Activated naive CD4-positive, alpha-beta T cell treated with anti-CD3 and anti-CD28 coated beads for 36 hours (primary cell): ENCODE data around the gene PKNOX2. TPM values are rescaled to one million over a fixed set of nuclear protein-coding genes. Genes with fewer than 3 reads are reported as not detected.

Experiments
- CTCF ChIA-PET: fragments of 350-600 bp; sonication (Branson Sonifier 250); formaldehyde crosslinking; loops from one replicate; lab custom pipeline; 2021; ENCODE audit warnings: antibody characterized with exemption; lab: Charles Lee
- DNase-seq: peaks from one replicate; pipeline ENCODE4 v3.0.0-alpha.2; 2020
- H3K27ac Mint-ChIP-seq: one replicate; pipeline ENCODE4 v1.8.0; 2021; ENCODE audit warnings: mild to moderate bottlenecking, mixed read lengths
- H3K27me3 Mint-ChIP-seq: one replicate; pipeline ENCODE4 v1.8.0; 2021; ENCODE audit warnings: low read depth, mixed read lengths
- H3K36me3 Mint-ChIP-seq: one replicate; pipeline ENCODE4 v1.8.0; 2021; ENCODE audit warnings: low read depth, mixed read lengths
- H3K4me1 Mint-ChIP-seq: one replicate; pipeline ENCODE4 v1.8.0; 2021; ENCODE audit warnings: low read depth, mixed read lengths
- H3K4me3 Mint-ChIP-seq: one replicate; pipeline ENCODE4 v1.8.0; 2021; ENCODE audit warnings: mild to moderate bottlenecking, moderate library complexity, mixed read lengths
- H3K9me3 Mint-ChIP-seq: one replicate; pipeline ENCODE4 v1.8.0; 2021; ENCODE audit warnings: mixed read lengths
- intact Hi-C: fragments of 100-400 bp; cut with micrococcal nuclease; formaldehyde crosslinking; loops from one replicate; pipeline ENCODE4 v1.15.1; 2023
- total RNA-seq, 2 experiments: library from RNA; stranded (reverse); gene quantifications; one replicate each; pipeline ENCODE4 v1.2.3, GENCODE V29; 2021

The PKNOX2 gene
- total RNA-seq, 2 experiments from 2014 or later = not detected

DNA sequence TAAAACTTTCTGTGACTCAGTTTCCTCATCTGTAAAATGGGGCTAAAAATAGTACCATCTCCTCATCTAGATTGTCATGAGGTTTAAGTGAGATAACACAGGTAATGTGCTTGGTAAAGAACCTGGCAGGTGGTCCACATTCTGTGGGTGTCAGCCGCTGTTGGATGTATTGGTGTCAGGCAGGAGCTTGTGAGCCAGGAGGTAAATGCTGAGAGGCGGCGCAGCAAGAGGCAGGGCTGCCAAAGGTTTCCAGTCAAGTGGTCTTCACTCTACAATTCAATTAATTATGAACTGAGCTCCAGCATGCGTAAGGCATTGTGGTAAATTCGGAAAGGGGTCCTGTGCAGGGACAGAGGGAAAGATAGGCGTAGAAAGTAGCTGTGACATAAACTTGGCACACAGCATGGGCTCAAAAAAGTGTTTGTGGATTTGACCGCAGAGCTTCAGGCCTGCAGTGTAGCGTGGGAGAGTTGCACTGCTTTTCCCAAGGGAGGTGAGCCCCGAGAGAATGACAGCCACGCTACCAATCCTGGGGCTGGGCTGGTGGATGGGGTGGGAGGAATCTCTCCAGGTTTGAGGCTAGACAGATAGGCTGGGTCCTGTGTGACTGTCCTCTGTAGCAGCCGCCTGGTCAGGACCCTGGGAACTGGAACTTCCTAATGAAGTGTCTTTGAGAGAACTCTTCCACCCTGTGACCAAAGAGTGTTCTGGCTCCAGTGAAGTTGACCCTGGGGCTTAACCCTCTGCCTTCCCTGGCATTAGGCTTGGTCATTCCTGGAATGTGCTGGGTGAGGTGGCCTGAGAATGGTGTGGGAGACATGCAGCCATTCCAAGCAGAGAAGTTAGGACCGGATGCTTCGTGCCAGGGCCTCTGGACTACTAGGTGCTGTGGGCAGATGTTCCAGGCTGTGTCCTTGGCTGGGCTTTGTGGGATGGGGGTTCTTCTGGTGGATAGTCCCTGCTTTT, 209.2 kb downstream of the PKNOX2 start:
- H3K4me3 Mint-ChIP-seq = no peak overlapping the region
- no peaks in the 10 kb centered on the region for H3K9me3 Mint-ChIP-seq
- H3K27me3 Mint-ChIP-seq = peaks cover 31% of the 10 kb centered on the region
- H3K36me3 Mint-ChIP-seq = no peaks in the 10 kb centered on the region
- H3K27ac Mint-ChIP-seq = no peak overlapping the region
- no peaks in the 10 kb centered on the region for H3K4me1 Mint-ChIP-seq
- intact Hi-C loops = no loop called here
- DNase-seq = no peak
- CTCF ChIA-PET = interaction anchor here (1.6 kb wide), 1 partner anchor 31 kb away, joined by 3 read pairs; no protein-coding TSS in a partner anchor

DNA sequence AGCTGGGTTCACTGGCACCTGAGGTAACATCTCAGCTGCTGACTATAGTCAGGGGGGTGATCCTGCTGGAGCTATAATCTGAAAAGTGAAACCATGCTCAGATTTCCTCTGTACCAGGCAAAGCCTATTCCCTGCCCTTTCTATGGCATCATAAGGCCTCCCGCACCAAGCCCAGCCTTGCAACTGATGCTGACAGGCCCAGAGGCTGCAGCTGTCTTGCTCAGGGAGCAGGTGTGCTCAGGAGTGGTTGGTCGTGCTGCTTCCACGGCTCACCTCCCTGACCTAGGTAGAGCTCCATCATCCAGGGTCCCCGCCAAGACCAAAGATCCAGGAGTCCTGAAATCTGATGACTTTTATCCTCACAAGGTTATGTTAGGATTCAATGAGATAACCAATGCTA, 209.8 kb downstream of the PKNOX2 start:
- no peak overlapping the region for H3K4me3 Mint-ChIP-seq
- intact Hi-C loops = no loop called here
- H3K27me3 Mint-ChIP-seq = peaks cover 30% of the 10 kb centered on the region
- CTCF ChIA-PET = no interaction called here
- H3K4me1 Mint-ChIP-seq = no peaks in the 10 kb centered on the region
- no peak for DNase-seq
- H3K36me3 Mint-ChIP-seq = no peaks in the 10 kb centered on the region
- no peak overlapping the region for H3K27ac Mint-ChIP-seq
- no peaks in the 10 kb centered on the region for H3K9me3 Mint-ChIP-seq

DNA sequence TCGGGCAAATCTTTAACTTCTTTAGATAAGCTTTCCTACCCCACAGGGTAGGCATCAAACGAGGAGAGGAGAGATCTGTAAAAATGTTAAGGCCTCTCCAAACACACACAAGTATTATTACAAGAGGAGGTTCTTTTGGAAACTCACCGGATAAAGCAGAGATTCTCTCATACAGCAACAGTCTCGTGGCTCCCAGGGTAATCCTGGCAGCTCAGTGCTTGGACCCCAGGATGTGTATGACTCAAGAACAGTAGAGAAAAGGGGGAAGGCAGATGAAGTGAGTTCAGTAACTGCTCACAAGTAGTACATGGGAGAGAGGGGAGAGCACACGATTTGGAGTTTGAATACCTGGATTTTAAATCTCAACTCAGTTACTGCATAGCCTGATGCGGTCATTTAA, 210.6 kb downstream of the PKNOX2 start:
- H3K27me3 Mint-ChIP-seq = peaks cover 33% of the 10 kb centered on the region

DNA sequence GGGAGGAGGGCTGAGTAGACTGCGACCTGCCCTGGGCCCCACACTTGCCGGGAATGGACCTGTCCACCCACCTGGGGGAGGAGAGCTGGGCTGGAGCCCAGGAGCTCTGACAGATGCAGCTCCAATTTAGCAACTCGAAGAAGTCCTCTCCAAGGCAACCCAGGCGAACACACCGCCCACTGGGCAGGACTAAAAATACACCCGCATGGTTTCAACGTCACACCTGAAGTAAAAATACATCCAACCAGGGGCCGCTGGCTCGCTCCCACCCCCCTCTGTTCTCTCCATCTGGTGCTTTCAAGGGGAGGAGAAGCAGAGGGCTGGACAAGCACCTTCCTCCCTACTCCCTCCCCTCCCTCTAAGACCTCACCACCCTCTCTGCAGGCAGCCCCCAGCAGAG, 211.6 kb downstream of the PKNOX2 start:
- Mint-ChIP-seq H3K27ac (no peak overlapping the region), H3K4me3 (no peak overlapping the region), H3K36me3 (no peaks in the 10 kb centered on the region), H3K27me3 (peaks cover 28% of the 10 kb centered on the region), H3K4me1 (no peaks in the 10 kb centered on the region), H3K9me3 (no peaks in the 10 kb centered on the region)
- intact Hi-C loops = no loop called here
- DNase-seq = no peak
- CTCF ChIA-PET = no interaction called here

More for the DNA sequence above, 210.6 kb downstream of the PKNOX2 start:
- Mint-ChIP-seq H3K4me3 (no peak overlapping the region), H3K27ac (no peak overlapping the region), H3K4me1 (no peaks in the 10 kb centered on the region), H3K9me3 (no peaks in the 10 kb centered on the region), H3K36me3 (no peaks in the 10 kb centered on the region)
- no peak for DNase-seq
- intact Hi-C loops = no loop called here
- CTCF ChIA-PET = no interaction called here

DNA sequence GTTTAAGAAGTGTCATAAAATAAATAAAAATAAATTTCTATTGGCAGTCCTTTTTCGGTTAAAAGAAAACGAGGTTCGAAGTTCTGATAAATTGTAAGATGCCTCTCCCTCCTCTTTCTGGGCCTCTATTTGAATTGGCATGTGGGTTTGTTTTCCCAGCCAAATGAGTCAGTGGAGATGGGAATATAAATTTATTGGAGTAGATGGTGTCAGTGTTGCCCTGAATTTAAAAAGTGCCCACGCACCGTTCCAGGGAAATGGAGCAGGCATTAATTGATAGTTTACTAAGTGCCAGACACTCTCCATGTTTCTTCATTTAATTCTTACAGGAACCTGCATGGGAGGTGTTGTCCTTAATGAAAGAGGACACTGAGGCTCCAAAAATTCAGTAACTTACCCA, 212.3 kb downstream of the PKNOX2 start:
- no peaks in the 10 kb centered on the region for H3K9me3 Mint-ChIP-seq
- no peaks in the 10 kb centered on the region for H3K4me1 Mint-ChIP-seq
- H3K27ac Mint-ChIP-seq = no peak overlapping the region
- intact Hi-C loops = no loop called here
- H3K36me3 Mint-ChIP-seq = no peaks in the 10 kb centered on the region
- CTCF ChIA-PET = no interaction called here
- H3K27me3 Mint-ChIP-seq = peaks cover 28% of the 10 kb centered on the region
- H3K4me3 Mint-ChIP-seq = no peak overlapping the region
- DNase-seq = no peak

DNA sequence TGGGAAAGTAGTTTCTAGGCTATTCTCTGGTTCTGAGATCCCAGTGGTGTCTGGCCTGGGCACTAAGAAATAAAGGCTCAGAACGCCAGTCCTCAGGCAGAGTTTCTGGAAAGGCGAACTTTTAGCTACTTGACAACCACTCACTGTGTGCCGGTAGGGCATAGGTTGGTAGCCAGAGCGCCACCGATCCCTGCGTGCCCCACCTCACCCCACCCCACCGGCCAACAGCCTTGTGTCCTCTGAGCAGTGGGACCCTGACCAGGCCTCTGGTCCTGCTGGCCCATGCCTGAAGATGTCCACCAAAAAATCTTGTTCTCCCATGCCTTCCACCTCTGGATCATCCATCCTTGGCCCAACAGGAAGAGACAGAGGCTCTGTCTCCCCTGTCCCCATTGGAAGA, 213.5 kb downstream of the PKNOX2 start:
- no peak overlapping the region for H3K27ac Mint-ChIP-seq
- no peaks in the 10 kb centered on the region for H3K4me1 Mint-ChIP-seq
- CTCF ChIA-PET = no interaction called here
- peaks cover 27% of the 10 kb centered on the region for H3K27me3 Mint-ChIP-seq
- H3K36me3 Mint-ChIP-seq = no peaks in the 10 kb centered on the region
- no peaks in the 10 kb centered on the region for H3K9me3 Mint-ChIP-seq
- no peak overlapping the region for H3K4me3 Mint-ChIP-seq
- intact Hi-C loops = no loop called here
- DNase-seq = no peak

DNA sequence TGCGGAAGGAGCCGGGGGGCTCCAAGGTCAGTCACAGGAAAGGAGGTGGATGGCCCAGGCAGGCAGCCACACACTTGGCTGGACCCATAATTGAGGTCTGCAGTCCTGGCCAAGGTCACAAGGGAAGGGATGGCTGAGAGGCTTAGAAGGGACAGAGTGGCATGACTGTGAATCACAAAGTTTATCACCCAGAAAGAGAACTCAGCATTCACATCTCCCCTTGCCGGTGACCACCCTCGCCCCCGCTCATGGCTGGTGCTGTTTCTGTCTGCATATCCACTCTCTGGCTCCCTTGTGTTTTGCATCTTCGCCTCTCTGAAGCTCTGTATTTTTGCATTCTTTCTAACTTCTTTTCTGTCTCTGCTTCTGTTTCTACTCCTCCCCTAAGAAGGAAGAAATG, 214.0 kb downstream of the PKNOX2 start:
- Mint-ChIP-seq H3K27me3 (peaks cover 25% of the 10 kb centered on the region), H3K9me3 (no peaks in the 10 kb centered on the region), H3K27ac (no peak overlapping the region), H3K4me1 (no peaks in the 10 kb centered on the region), H3K36me3 (no peaks in the 10 kb centered on the region), H3K4me3 (no peak overlapping the region)
- CTCF ChIA-PET = no interaction called here
- intact Hi-C loops = no loop called here
- DNase-seq = no peak

DNA sequence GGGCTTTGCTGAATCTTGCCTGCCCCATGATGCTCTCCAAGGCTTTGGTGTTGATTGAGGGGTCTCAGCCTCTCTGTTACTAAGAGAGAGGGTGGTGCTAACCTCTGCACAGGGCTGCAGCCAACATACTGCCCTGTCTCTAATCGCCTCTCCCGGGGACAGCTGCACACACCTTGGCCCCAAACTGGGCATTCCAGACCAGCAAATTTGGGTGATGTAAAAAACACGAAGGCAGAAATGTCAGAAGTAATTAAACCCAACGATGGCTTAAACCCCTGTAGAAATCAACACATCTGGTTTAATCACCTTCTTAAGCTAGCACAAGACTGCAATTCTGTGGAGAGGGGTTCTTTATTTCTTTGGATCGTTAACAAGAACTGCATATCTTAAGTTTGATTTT, 215.0 kb downstream of the PKNOX2 start:
- Mint-ChIP-seq H3K4me3 (no peak overlapping the region), H3K27ac (no peak overlapping the region), H3K9me3 (no peaks in the 10 kb centered on the region), H3K4me1 (no peaks in the 10 kb centered on the region), H3K36me3 (no peaks in the 10 kb centered on the region), H3K27me3 (peaks cover 22% of the 10 kb centered on the region)
- DNase-seq = no peak
- CTCF ChIA-PET = interaction anchor here (0.9 kb wide), 1 partner anchor 23 kb away, joined by 3 read pairs; no protein-coding TSS in a partner anchor
- intact Hi-C loops = no loop called here

DNA sequence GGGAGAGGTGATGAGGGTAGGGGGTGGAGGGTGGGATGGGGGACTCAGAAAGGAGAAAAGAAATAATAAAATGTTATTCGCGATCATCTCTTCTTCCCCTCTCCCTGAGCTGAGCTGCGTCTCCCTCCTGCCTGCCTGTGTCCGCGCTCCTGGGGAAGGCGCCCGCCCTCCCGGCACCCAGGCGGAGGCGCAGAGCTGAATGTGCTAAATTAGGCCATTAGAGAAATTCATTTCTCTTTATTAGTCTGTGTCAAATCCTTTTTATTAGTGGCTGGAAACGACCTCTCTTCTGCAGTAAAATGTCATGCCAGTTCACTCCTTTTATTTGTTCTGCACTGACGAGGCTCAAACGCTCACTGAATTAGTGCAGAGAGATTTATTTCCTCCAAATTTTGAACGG, 215.4 kb downstream of the PKNOX2 start:
- CTCF ChIA-PET = interaction anchor here (0.9 kb wide), 1 partner anchor 22 kb away, joined by 3 read pairs; no protein-coding TSS in a partner anchor
- peaks cover 22% of the 10 kb centered on the region for H3K27me3 Mint-ChIP-seq

DNA sequence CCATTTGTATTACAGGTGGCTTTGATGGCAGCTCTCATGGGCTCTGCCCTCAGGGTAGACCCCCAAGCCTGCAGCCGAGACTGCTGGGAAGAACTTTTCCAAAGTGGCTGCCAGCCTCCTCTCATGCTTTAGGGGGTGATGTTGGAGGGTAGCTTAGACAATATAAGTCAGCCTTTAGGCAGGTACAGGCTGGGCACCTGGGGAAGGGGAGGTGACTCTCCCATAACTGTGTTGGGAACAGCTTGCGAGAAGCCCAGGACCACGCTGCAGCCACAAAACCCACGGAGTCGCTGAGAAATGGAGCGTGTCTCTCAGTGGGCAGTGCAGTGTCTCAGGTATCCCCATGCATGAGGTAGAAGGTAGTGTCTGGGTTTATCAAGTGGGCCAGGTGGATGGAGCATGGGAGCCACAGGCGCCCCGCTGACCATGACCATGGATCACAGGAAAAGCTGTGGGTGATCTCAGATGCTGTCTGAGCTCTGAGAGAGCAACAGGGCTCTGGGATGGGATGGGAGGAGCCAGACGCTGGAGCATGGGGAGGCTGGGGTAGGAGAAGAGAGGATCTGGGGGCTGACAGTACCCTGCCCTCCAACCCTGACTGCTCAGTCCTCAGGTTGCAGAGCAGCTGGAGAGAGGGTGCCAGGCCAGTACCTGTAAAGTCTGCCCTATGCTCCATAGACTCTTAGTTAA, 216.3 kb downstream of the PKNOX2 start:
- H3K4me1 Mint-ChIP-seq = no peaks in the 10 kb centered on the region
- no peak overlapping the region for H3K4me3 Mint-ChIP-seq
- CTCF ChIA-PET = no interaction called here

More for the DNA sequence above, 215.4 kb downstream of the PKNOX2 start:
- Mint-ChIP-seq H3K4me1 (no peaks in the 10 kb centered on the region), H3K27ac (no peak overlapping the region), H3K36me3 (no peaks in the 10 kb centered on the region), H3K4me3 (no peak overlapping the region), H3K9me3 (no peaks in the 10 kb centered on the region)
- intact Hi-C loops = no loop called here
- no peak for DNase-seq

DNA sequence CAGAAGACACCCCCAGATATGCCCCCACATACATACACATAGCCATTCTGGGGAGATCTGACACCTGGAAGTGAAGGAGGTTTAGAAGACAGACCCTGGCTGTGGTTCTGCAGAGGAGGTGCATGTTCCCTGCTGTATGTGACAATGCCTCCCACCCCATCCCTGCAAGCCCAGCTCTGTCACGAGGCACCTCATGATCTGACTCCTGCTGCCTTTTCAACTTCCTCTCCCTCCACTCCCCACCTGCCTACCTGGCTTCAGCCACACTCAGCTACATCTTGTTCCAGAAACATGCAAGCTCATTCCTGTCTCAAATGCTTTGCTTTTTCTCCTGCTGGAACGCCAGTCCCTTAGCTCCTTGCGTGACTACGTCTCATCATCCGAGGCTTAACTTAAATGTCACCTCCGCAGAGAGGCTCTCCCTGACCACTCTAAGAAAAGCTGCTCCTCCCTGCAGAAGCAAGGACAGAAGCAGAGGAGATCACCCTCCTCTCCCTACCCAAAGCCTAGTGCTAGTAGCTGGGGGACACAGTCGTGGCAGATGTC, 217.0 kb downstream of the PKNOX2 start:
- Mint-ChIP-seq H3K27me3 (peaks cover 22% of the 10 kb centered on the region), H3K4me1 (no peaks in the 10 kb centered on the region), H3K27ac (no peak overlapping the region), H3K4me3 (no peak overlapping the region), H3K9me3 (no peaks in the 10 kb centered on the region), H3K36me3 (no peaks in the 10 kb centered on the region)
- no peak for DNase-seq
- intact Hi-C loops = no loop called here
- CTCF ChIA-PET = no interaction called here

More for the DNA sequence above, 216.3 kb downstream of the PKNOX2 start:
- H3K9me3 Mint-ChIP-seq = no peaks in the 10 kb centered on the region
- intact Hi-C loops = no loop called here
- no peak for DNase-seq
- no peak overlapping the region for H3K27ac Mint-ChIP-seq
- H3K27me3 Mint-ChIP-seq = peaks cover 22% of the 10 kb centered on the region
- no peaks in the 10 kb centered on the region for H3K36me3 Mint-ChIP-seq

DNA sequence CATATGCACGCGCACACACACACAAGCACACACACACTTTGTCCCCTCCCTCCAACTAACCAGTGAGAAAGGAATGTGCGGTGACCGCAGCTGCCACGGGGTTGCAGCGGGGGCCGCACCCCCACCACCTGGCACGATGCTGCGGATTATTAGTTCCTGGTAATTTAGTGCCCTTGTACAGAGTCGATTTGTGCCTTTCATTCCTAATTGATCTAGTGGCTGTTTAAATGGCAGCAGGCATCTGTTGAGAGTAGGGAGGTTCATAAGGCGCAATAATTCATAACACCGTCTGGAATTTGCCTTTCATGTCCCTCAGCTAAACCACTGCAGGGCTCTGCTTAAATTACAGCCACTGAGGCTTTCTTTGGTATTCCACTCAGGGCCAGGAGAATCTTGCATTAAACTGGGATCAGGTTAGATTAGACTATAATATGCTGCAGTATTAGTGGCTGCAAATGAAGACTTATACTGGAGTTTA, 217.8 kb downstream of the PKNOX2 start:
- H3K27me3 Mint-ChIP-seq = peaks cover 18% of the 10 kb centered on the region
- intact Hi-C loops = no loop called here
- CTCF ChIA-PET = no interaction called here
- DNase-seq = no peak
- no peaks in the 10 kb centered on the region for H3K9me3 Mint-ChIP-seq
- H3K27ac Mint-ChIP-seq = no peak overlapping the region
- H3K4me1 Mint-ChIP-seq = no peaks in the 10 kb centered on the region
- no peak overlapping the region for H3K4me3 Mint-ChIP-seq
- H3K36me3 Mint-ChIP-seq = no peaks in the 10 kb centered on the region
